HG02970 (cell line): ENCODE results near the gene ITSN2.

Experiments
- ATAC-seq: cut with Tn5 transposase; IDR thresholded peaks from one replicate; pipeline ENCODE4 v1.9.1; 2021; ENCODE audit warnings: mild to moderate bottlenecking, moderate library complexity, moderate number of reproducible peaks; ENCODE audit not compliant: unreplicated experiment, low FRiP score

ITSN2 gene

DNA sequence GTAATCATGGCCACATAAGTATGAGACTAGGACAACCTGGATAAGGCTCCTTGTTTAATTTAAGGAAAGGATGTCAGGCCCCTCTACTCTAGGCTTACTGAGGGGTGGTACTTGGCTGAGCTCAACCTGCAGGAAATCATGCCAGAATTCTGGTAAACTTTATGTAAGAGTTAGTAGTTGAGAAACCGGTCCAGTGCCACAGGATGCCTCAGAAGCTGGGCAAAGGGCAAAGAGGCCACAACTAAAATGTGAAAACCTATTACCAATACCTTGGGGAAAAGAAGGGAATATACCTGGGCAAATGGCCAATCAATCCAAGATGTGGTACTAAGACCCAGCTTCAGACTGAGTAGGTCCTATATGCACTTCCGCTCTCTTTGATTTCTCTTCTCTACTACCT lies 86.7 kb downstream of the ITSN2 start:
- no peak for ATAC-seq

DNA sequence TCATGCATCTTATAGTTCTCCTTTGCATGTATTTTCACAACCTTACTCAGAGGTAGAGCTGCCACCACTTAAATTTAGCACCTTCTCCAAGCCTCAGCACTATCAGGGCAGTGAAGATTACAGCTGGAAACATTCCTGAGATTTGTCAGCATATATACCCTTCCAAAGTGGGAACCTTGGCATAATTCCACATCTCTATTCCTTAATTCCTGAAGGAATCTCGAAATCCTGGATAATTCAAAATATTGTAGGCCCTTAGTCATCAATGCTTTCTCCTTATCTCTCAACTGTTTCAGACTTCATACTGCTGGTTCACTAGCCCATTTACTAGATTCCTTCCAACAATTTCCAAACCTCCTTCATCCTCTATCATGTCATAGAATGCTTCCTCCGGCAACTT lies 87.4 kb downstream of the ITSN2 start:
- no peak for ATAC-seq

DNA sequence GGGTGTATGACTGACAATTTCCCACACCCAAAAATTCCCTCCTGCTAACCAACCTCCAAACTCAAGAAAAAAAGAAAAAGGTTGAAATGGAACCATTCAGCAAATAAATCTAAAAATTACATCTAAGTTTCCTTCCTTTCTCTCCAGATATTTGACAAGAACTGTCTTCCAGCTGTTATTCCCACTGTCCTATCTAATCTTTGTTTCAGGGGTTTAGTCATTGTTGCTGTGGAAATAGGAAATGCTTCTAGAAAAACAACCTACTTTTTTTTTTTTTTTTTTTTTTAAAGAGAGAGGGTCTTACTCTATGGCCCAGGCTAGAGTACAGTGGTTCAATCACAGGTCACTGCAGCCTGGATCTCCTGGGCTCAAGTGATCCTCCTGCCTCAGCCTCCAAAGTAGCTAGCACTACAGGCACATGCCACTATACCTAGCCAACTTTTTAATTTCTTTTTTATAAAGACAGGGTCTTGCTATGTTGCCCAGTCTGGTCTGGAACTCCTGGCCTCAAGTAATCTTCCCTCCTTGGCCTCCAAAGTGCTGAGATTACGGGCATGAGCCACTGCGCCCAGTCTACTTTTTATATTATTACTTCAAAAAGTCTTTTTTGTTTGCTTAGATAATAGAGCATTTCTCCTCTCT lies 88.1 kb downstream of the ITSN2 start:
- no peak for ATAC-seq

DNA sequence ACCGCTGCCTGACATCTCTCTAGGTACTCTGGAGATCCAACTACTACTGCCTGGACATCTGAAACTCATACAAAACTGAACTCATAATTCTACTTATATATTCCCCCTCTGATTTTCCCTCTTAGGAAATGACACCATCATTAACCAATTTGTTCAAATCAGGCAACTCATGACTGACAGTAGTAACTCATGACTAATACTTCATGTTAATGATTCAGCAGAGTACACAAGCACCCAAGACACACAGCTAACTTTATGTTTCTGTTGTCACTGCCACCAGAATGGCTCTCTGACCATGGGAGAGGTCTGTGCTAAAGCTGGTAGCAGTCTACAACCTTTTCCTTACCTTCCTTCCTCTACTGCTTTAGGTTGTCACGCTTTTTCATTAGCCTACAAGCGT lies 91.1 kb downstream of the ITSN2 start:
- ATAC-seq = no peak

DNA sequence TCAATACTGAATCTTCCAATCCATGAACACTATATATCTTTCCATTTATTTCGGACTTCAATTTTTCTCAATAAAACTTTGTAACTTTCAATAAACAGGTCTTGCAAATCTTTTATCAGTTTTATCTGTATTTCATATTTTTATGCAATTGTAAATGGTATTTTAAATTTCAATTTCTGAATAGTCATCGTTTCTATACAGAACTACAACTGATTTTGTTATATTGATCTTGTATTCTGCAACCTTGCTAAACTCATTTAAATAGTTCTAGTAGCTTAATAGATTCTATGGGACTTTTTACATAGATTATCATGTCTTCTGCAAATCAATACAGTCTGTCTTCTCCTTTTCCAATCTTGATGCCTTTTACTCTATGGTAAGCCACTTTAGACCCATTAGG lies 95.1 kb downstream of the ITSN2 start:
- no peak for ATAC-seq

DNA sequence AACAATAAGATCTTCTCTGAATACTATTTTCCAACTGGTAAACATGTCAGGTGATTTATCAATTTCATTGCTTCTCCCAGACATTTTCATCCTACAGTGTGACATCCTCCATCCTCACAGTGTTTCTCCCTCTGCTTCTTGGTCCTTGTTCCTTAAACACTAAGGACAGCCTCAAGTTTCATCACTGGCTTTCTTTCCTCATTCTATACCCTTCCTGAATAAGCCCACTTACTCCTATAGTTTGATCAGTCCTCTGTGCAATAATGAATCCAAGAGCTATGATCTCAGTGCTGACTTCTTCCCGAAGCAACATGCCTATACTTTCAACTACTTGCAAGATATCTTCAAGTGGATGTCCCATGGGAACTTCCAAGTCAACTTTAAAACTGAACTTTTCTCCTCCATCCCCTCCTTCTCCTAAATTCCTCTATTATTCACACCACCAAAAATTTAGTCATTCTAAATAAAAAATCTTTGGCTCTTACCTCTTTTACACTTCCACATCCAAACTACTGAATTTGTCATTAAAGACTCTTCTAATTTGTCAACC lies 97.8 kb downstream of the ITSN2 start:
- no peak for ATAC-seq

DNA sequence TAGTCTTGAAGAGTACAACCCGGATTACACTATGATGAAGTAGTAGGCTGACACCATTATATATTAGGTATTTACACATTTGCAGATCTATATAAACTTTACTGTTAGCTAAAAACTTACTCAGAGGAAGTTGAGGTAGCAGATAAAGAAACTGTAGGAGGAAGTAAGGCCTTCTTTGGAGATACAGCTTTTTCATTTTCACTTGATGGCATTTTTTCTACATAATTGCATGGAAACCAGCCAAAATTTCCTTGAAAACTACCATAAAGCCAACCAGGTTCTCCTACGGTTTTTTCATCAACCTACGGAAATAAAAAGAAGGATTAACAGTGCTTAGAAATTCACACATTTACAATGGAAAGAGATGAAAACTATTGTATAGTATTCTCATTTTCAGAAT lies 98.9 kb downstream of the ITSN2 start:
- no peak for ATAC-seq

DNA sequence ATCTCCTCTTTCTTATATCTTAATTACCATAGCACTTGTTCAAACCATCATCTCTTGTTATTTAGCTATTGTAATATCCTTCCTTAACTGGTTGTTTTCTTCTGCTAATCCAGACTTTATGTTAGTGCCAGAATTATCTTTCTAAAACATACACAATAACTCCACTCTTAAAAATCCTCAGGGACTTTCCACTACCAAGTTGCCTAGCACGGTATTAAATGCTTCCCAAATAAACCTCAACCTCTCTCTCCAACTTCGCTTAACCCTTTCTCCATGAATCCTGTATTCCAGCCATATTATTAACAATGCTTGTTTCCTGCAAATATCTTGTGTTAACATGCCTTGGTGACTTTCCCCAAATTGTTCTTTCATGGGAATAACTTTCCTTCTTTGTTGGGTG lies 101.0 kb downstream of the ITSN2 start:
- no peak for ATAC-seq

DNA sequence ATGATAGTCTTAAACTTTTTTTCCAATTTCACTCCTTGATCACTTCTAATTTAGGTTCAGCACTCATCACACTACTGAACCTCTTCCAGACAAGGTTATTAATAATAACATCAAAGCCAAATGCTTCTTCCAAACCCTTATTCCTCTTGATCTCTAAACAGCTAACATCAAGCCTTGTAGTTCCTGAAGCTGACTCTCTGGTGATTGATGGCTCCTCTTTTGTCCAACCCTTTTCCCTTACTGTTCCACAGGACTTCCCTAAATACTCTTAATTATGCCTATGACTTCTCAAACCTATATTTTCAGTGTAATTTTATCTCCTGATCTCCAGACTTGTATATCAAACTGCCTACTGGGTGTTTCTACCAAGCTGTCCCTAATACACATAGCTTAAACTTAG lies 101.6 kb downstream of the ITSN2 start:
- no peak for ATAC-seq

DNA sequence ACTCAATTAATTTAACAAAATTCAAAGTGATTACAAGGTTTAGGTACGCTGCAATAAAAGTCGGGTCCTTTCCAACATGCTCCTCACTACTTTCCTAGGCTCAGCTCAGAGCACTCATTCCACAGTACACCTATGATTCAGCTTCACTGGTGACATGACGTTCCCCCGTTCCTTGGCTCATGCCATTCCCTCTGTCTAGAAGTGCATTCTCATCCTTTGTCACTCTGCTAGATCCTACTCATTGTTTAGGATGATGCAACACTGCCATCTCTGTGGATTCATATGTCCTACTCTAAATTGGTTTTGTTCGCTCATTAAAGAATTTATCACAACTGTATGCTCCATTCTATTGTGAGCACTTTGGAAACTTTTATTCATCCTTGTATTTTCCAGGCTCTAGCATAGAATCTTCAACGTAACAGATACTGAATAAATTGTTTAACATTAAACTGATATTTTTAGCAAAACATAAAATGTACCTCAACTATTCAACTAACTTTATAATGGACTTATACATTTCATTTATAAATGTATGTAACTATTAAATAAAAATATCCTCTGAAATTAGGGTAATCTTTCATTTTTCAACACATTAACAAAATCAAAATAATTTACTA lies 106.9 kb downstream of the ITSN2 start:
- no peak for ATAC-seq

DNA sequence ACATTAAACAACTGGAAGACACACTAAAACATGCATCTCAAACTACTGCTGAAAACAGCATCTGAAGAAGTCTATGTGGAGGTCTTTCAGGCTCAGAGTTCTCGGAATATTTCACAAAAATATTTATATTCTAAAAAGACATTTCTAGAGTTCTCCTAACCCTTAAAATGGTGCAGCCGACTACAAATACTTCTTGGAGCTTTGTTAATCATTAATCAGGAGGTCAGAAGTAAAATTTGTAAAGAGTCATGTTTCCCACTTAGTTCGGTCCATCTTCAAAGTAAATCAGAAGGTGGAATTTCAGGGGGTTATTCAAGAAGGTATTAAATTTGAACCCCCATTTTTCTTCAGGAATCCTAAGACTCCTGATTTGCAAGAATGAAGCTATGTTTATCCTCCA lies 112.7 kb downstream of the ITSN2 start:
- no peak for ATAC-seq

DNA sequence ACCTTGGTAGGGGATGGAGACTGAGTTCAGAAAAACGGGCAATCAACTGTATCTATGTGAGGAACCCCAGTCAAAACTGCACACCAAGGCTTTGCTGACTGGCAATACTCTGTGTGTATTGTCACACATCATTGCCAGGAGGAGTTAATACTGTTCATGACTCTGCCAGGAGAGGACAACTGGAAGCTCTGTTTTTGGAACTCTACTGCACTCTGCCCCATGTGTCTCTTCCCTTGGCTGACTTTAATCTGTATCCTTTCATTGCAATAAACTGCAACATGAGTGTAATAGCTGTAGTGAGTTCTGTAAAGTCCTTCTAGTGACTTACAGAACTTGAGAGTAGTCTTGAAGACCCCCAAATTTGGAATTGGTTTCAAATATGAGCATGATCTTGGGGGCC lies 113.2 kb downstream of the ITSN2 start:
- ATAC-seq = no peak

DNA sequence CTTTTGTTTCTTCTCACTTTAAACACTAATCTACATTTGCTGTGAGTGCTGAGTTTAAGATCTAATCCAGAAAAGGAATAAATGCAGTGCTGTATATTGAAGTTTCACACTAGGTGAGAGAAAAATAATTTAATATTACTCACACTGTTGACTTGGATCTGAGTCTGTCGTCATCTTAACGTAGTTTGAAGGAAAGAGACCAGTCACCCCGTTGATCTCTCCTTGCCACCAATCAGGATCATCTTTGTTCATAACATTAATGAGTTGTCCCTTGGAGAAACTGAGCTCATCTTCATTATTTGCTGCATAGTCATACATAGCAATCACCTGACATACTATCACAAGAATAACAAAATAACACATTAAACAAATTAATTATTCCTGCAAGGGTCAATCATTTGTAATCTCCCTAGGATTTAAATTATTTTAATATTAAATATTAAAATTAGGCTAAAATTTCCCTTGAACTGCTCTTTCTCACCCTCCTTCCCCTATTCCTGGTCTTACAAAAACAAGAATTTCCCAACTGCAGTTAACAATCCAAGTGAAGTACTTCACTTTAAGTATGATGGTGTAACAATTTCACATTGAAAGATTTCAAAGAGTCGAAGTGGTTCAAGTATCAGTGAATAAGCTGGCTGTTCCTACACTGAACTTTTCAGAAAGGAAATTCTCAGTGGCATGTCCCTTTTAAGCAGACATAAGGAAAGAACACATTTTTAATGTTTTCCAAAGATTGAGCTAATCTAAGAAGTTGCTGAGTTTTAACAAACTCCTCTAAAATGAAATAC lies 114.2 kb downstream of the ITSN2 start:
- no peak for ATAC-seq

DNA sequence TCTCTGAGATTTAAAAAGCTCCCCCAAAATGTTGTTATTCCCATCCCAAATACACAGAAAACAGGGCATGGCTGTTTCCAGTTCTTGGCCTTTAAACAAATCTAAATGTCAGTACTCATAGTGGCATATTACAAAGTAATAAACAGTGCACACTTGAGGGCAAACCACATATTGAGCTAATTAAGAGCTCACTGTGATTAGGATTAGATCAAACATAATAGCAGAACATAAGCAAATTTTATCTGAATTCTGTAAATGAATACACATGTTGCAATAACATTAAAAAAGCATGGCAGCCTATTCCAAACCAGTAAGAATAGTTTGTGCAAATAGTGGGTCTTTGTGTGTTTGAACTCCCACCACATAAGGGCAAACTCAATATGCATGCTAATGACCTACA lies 118.8 kb downstream of the ITSN2 start:
- ATAC-seq = no peak

DNA sequence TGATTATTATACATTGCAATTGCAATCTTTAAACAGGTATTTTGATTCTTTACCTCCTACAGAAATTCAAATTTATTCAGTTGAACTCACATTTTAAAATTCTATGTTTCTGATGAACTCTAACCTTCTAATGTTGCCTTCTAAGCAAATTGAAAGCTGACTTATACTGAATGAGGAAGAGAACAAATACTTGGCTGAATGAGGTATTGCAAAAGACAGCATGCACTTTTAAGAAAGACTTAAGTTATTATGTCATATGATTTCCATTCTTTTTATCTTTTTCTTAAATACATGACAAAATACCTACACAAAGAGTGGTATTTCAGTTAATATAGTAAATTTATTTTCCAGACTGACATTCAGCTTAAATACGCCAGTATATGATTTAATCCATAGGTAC lies 120.8 kb downstream of the ITSN2 start:
- no peak for ATAC-seq

DNA sequence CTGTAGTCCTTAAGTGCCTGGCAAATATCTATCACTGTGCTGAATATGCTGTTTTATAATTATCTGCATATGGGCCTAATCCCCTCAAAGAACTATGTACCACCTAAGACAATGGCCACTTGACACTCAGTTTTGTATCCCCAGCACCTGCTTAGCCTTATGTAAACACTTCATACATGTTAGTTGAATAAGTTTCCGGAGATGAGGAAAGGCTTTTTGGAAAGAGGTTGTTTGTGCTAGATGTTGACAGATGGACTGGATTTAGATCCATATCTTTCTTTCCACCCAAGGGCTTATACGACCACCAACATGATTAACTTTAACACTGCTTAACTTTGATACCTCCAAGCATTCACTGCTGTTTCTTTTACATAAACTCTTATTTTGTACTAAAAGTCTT lies 122.2 kb downstream of the ITSN2 start:
- no peak for ATAC-seq

DNA sequence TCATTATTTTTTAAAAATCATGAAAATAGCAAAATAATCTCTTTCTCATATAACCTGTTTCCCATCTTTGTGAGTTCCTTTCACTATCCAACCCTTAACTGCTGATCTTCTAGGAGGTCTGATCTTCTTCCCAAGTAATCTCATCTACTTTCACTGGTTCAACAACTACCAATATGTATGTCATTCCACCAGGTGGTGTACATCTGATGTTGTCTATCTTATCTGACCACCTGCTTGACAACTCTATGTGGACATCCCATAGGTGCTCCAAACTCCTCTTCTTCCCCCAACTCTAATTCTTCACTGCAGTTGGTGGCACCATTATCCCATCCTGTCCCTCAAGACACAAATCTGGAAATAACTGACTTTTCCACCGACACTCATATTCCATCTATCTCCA lies 123.0 kb downstream of the ITSN2 start:
- ATAC-seq = no peak

DNA sequence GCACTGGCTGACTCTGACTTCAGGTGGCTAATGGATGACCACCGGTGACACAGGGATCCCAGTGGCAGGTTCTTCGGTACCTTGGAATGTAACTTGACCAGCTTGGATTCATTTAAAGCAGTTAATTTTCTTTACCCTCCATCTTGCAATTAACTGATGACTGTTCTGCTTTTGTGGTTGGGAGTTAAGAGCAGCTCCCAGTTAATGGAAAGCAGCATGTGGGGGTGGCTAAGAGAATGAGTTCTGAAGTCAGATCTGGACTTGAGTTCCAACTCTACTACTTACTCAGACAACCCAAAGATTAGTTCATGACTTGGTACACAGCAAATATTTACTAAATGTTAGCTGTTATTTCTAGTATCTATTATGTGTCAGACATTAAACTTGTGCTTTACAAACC lies 127.0 kb downstream of the ITSN2 start:
- ATAC-seq = no peak

DNA sequence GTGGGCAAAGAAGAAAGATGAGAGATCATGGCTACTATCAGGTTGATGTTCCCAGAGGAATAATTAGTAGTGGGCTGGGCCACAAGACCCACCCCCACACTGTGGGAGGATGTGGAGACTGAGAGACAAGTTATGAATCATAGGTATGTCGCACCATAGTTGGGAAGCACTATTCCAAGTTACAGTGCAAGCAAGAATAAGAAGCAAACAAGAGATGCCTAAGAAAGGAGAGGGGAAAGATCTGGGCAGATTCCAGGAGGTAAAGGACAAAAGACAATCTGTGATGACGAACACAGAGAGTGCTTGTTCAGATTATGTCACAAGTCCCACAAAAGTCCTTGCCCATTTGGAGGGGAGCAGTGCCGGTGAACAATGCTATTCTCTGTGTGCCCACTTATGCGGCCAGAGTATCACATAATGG lies 128.9 kb downstream of the ITSN2 start:
- no peak for ATAC-seq

DNA sequence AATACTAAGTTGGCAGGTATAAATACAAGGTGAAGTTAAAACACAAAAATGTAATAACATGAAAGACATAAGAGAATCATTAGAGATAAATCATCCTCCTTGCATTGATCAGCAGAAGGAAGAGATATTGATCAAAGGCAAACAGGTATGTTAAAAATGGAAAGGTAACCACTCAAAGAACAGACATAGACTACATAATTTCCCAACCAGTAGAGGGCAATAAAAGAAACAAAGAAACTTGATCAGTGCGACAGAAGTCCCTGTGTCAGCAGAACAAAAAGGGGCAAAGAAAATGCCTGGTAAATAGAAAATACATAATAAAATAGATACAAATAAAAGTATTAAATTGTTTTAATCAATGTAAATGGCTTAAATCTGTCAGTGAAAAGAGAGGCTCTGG lies 131.9 kb downstream of the ITSN2 start:
- no peak for ATAC-seq

DNA sequence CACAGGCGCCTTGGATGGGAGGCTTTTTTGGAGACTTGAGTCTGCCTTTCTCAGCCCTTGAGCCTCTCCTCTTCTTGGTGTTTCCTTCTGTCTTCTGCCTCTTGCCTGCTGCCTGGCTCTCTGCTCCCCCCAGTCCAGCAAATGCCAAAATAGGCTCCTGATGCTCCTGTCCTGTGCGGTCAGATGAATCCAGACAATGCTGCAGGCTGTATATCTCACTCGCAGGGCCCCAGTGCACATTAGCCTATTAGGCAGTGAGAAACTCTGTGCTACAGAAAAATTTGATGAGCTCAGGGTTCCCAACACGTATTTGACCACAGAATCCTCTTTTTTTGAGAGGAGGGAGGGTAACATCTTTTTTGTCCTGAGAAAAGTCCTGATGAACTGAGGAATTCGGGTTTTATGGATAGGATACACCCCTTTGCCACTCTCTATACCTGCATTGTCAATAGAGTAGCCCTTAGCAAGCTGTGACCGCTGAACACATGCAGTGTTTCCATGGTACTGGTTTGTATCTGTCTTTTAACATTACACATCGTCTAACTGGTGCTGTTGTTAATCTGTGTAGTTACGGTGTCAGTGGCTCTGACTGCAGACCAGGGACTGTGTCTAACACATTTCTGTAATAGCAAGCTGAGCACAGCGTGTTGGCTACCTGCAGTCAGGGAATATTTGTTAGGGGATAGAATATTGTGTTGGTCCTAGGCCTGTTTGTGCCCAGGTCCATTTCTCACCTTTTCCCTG lies 134.7 kb downstream of the ITSN2 start:
- ATAC-seq = no peak
